GM12865 (cell line): ENCODE measurements around the gene RNF225.
"Not testable (repeated sequence)": the region's sequence is repeated elsewhere in the genome, so short reads cannot be mapped to it uniquely, and the experiment has no call there.

ENCODE experiments used
- DNase-seq: peaks from one replicate; pipeline ENCODE4 v3.0.0; 2010; ENCODE audit warnings: low read depth
- H3K4me3 ChIP-seq: 2 replicates; pipeline ENCODE4 v1.5.1; 2011; ENCODE audit warnings: mild to moderate bottlenecking, low read depth, low read length, control low read depth
- TF ChIP-seq, protein P1 (sequence below): IDR thresholded peaks from 2 replicates; pipeline ENCODE4 v1.5.1; 2011; ENCODE audit warnings: low read length, control low read depth, low read depth, inconsistent platforms; ENCODE audit not compliant: insufficient read depth; ENCODE audit errors: missing control alignments

Gene RNF225

GRCh38 chr19:58400316-58400915, 5.0 kb downstream of the RNF225 start:
- TF ChIP-seq, protein P1, sequence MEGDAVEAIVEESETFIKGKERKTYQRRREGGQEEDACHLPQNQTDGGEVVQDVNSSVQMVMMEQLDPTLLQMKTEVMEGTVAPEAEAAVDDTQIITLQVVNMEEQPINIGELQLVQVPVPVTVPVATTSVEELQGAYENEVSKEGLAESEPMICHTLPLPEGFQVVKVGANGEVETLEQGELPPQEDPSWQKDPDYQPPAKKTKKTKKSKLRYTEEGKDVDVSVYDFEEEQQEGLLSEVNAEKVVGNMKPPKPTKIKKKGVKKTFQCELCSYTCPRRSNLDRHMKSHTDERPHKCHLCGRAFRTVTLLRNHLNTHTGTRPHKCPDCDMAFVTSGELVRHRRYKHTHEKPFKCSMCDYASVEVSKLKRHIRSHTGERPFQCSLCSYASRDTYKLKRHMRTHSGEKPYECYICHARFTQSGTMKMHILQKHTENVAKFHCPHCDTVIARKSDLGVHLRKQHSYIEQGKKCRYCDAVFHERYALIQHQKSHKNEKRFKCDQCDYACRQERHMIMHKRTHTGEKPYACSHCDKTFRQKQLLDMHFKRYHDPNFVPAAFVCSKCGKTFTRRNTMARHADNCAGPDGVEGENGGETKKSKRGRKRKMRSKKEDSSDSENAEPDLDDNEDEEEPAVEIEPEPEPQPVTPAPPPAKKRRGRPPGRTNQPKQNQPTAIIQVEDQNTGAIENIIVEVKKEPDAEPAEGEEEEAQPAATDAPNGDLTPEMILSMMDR: no peak
- peak overlapping the region; percentile 60 for H3K4me3 ChIP-seq
- DNase-seq: no peak

- peak overlapping the region; percentile 65 for H3K4me3 ChIP-seq
- TF ChIP-seq, protein P1: no peak
- peak; percentile 100 for DNase-seq
Observed at GRCh38 chr19:58400916-58401839, 5.7 kb downstream of the RNF225 start.

DNA sequence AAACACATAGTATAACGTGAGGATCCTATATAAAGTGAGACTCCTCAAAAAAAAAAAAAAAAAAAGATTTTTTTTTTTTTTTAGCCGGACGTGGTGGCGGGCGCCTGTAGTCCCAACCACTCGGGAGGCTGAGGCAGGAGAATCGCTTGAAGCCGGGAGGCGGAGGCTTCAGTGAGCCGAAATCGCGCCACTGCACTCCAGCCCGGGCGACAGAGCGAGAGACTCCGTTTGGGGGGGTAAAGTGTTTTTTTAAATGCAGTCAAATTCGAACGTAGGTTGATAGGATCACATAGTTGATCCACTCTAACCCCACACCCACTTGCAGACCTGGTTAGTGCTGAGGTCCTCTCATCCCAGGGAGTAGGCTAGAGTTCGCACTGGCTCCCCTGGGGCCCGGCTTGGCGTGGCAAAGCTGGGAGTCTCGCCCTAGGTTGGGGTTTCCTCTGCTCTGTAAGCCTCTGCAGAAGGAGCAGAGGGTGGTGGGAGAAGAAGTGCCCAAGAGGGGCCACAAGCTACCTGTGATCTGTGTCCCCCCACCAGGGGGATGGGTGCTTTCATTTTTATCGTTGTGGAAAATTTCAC, 6.5 kb downstream of the RNF225 start:
- TF ChIP-seq, protein P1: no peak
- peak overlapping the region; percentile 65 for H3K4me3 ChIP-seq
- no peak for DNase-seq

GRCh38 chr19:58403920-58404478, 8.5 kb downstream of the RNF225 start:
- not testable (repeated sequence) for DNase-seq

DNA sequence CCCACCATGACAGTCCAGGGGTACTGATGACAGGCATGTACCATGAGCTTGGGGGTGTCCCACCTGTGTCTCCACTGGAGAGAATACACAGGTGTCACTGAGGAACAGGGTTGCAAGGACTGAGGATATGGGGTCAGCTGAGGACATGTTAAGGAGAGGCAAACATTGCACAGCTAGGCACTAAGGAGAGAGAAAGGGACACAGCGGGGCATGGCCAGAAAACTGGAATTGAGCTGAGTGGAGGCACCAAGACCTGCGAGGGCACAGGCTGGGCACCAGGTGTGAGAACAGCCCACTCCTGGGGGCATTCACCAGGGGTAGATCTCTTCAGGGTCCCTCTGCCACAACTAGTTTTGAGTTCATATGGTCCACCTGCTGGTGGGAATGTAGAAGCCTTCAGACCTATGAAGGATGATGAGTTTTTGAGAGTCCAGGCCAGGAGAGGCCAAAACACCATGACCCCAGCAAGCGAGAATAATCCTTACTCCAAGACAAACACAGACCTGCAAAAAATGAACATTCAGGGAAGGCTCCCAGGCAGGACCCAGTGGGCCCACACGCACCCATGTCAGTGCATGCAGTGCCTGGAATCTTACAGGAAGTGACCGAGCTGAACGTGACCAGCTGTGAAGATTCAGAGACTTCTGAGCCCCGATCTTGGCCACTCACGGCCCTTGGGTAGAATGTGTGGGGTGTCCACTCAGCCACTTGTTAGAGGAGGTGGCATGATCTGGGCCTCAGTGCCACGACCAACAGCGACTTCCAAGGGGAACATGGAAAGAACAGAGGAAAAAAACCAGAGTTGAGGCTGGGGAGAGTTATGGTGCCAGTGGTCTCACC, 11.6 kb downstream of the RNF225 start:
- TF ChIP-seq, protein P1: peak; percentile 29
- DNase-seq: no peak

More at GRCh38 chr19:58403920-58404478, 8.5 kb downstream of the RNF225 start:
- H3K4me3 ChIP-seq: not testable (repeated sequence)

DNA sequence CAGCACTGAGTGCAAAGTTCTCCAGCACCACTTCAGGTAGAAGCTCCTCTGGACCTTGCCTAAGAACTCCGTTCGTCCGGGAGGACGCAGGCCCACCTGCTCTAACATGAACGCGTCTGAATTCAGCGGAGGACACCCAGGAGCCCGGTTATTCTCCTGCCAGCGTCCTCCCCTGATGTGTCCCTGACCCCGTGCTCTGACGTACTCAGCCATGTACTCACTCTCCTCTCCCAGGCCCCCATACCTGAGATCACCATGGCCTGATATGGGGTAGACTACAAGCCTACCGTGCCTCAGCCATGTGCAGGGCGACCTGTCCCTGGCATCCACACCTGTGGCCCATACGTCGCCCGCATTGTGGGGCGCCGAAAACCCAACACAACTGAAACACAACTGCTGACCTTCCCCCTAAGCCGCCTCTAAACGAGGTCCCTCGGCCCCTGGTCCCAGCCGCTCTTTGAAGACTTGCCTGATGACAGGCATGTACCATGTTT, 12.2 kb downstream of the RNF225 start:
- TF ChIP-seq, protein P1: no peak
- H3K4me3 ChIP-seq: peak overlapping the region; percentile 86
- no peak for DNase-seq

More for the DNA sequence above, 11.6 kb downstream of the RNF225 start:
- peak overlapping the region; percentile 86 for H3K4me3 ChIP-seq
